ENCODE results near the gene NAB1.

The NAB1 gene

DNA sequence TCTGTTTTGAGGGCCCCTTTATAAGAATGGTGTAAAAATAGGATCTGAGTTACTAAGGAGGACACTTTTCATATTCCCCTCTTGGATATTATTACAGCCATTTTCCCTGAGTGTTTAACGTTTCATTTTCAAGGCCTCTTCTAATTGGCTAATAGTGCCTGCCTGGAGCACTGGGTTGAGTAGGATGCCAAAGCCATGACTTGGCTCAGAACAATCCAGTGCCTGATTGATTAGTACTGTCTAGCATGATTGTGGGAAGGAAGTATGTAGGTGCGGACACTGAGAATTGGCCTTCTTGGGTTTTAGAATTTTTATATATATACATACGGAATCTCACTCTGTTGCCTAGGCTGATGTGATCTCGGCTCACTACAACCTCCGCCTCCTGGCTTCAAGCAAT is 66.1 kb downstream of the NAB1 start:
- DNase-seq (ENCODE audit: low spot score): no peak

DNA sequence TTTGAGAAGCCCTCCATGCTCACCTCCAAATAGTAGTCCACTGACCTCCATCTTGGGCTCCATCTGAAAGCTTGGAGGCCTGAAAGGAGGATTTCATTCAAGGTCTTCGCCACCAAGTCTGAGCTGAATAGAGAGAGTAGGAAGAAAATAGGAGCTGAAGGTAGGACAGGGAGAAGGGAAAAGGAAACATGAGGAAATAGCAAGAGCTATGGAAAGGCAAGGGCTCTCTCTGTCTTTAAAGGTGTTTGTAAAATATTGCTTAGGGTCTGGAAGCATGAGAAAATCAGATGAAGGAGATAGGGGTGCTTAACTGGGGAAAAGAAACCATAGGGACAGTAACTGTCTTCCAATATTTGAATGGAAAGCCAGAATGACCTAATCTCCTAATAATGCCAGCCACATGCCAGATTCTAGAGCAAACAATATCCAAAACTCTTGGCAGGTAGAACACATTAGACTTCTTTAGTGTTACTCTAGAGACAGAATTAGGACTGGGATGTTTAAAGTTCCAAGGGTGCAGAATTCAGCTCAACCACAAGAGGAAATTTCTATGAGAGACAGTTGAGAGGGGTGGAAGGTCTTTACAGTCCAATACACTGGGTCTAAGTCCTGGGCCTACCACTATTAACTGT is 67.4 kb downstream of the NAB1 start:
- DNase-seq (ENCODE audit: low spot score): no peak

DNA sequence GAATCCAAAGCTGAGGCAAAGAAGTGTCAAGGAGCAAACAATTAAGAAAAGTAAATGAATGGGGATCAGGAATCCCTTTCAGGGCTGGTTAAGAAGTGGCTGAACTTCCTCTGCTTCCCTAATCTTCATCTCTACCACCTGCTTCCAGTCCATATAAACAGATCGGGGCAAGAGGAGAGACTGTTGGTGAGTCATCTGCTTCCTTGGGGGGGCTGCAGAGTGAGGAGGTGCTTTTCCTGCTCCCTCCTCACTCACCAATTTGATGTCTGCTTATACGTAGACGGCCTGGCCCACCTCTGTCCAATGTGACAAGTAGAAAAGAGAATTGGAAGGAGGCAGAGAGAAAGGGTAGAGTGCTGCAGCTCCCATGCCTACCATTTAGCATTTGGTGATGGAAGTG is 68.4 kb downstream of the NAB1 start:
- no peak for DNase-seq (ENCODE audit: low spot score)

DNA sequence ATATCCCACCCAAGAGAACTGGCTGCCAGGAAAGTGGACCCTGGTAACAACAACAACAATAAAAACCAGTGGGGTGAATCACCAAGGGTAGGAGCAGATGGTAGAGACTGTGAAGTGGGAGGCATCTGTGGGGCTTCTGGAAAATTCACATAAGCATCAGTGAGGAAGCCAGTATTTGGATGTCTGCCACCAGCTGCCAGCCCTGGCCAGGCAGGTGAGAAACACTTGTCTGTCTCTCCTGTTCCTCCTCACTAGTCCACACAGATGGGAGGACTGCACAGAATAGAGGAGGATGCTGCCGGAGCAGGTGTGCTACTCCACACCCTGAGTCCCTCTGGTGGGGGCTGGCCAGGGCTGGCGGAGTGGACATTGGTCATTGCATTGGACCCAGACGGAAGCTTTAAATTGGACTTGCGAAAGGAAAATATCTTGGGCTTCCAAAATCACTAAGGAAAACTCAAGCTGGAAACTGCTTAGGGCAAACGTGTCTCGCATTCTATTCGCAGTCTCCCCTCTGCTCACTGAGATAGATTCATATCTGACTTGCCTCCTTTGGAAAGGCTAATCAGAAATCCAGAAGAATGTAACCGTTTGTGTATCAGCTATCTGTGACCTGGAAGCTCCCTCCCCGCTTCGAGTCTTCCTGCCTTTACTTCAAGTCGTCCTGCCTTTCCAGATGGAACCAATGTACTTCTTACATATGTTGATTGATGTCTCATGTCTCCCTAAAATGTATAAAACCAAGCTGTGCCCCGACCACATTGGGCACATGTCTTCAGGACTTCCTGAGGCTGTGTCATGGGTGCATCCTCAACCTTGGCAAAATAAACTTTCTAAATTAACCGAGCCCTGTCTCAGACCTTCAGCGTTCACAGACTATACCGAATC is 69.1 kb downstream of the NAB1 start:
- DNase-seq (ENCODE audit: low spot score): no peak

DNA sequence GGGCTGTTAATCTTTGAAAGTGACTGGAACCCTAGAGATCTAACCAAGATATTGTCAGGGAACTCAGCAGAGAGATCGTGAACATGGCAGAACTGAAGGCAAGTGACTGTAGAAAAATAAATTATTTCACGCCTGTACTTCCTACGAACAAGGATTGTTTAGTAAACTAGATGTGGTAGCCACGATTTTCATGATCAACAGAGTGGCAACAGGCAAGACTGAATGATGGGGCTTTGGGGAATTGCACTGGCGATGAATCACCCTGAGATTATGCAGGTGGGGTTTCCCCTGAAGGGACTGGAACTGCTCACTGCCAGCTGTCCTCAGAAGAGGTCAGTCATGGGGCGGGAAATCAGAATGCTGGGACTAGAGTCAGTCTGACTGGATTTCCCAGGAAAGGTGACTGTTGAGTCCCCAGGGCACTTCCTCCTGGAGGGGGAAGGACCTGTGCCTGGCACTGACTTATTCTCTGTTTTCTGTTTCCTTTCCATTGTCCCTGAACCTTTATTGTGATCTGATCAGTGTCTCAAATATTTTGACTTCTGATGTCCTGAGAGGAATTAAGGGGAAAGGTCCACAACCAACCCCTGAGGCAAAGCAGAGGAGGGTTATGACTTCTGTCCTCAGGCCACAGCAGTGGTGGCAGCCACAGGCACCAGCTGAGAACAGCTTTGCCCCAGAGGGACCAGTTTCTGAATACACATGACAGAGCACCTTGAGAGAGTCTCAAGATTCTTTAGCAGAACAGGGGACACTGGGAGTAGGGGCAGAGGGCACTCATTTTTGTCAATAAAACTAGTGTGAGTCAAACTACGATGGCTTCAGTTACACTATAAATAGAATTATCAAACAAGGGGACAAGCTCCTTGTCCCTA is 70.0 kb downstream of the NAB1 start:
- no peak for DNase-seq (ENCODE audit: low spot score)

DNA sequence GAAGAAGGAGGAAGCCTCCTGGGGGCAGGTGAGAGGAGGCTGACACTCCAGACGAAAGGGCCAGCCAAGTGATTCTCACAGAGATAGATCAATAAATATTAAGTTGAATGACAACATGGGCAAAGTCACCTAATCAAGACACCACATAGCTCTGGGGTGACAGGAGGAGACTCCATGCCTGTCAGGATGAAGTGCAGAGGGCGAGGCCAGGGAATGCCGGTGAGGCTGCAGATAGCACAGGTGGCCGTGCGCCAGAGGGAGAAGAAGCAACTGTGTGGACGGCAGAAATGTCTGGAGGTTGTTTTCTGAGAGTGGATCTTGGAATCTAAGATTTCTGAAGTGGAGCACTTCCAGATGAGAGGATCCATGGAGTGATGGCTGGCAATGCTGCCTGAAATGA is 71.4 kb downstream of the NAB1 start:
- DNase-seq (ENCODE audit: low spot score): no peak

DNA sequence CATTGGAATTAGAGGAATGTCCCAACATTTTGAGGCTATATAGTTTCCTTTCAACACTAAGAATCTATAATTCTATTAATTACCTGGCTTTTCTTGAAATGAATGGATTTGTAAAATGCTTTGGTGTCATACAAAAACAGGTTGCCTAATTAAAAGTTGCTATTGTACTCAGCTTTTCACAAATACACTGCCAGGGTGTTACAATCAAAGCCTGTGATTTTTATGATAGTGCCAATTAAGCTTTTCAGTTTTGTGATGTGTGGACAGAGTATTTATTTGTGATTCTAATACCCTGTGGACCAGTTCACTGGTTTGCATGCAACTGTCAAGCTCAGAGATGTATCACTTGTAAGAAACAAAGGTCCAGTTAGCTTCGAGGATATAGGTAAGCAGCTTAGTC is 71.8 kb downstream of the NAB1 start:
- DNase-seq (ENCODE audit: low spot score): no peak

DNA sequence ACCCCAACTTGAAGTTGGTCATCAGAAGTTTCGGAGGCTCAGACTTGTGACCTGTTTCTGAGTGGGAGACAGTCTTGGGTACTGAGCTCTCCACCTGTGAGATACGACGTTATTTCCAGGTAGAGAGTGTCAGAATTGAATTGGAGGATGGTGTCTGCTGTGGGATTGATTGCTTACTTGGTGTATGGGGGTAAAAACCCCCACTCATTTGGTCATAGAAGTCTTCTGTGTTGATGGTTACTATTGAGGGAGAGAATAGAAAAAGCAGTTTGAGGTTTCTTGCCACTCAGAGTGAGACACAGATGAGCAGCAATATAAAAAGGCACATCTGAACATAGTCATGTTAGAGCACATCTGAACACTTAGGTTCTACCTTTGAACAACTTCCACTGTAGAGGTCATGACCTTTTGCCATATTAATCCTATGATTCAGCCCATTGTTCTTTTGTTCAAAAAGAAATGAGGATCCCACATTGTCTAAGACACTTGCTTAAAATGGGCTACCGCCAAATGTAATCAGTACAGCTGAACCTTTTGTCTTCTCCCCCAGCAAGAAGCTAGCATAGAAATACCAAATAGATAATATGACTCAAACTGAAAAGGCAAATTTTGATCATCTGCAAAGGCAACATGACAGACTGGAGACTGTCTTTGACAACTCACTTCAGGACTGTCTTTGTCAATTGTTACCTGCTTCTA is 73.3 kb downstream of the NAB1 start:
- DNase-seq (ENCODE audit: low spot score): no peak

DNA sequence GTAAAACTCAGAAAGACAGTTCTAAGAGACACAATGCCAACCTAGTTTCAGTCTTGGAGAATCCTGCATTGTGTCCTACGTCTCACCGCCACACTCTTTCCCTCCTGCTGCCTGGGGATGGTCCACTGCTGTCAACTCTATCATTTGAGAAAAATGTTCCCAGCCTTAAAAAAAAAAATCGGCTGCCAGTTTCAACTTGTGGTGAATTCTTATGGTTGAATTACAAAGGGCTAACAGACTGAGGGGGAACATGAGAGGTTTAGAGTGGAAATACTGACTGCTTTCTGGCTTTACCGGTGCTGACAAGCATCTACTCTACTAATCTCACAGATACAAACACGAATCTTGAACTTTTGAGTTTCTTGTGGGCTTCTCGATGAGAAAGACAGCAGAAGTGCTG is 74.0 kb downstream of the NAB1 start:
- no peak for DNase-seq (ENCODE audit: low spot score)

DNA sequence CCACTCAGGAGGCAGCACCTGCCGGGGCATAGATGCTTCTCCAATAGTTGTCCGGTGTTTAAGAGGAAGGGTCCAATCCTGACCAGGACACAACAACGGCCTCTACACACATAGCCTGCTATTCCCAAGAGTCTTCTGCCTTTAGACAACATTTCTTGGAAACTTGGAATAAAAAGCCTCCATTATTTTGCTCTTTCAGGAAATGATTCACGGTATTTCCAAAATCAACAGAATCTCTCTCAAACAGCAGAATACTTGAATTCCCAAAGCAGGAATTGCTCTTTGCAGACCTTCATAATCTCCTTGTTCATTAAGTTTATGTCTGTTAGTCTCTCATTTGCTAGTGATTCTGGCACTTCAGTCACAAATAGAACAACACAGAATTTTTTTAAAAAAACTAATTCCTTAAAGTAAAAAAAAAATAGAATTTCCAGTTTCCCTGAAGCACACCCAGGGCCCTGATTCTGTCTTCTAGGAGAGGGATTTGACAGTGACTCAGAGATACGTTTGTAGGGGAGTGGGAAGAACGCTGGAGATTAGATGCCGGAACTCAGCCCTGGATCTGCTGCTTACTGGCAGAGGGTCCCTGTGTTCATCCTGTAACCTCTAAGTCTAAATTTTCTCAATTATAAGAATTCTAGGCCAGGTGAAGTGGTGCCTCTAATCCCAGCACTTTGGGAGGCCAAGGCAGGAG is 74.7 kb downstream of the NAB1 start:
- no peak for DNase-seq (ENCODE audit: low spot score)

DNA sequence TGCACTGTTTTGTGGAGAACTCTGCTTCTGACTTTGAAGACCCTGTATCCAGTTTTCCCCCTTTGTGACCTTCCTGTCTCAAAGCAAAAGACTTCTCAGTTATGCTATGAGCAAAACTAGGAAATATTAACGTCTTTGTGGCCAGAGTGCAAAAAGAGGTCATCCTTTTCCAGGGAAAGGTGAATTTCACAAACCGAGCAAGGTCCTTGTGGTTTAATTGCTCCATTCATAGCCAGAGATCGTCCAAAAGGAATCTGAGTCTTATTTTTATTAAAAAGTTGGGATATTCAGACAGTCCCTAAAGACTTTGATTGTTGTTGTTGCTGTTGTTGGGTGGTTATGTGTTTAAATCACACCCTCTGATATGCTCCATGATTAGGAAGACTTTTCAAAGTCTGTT is 77.4 kb downstream of the NAB1 start:
- DNase-seq (ENCODE audit: low spot score): no peak

DNA sequence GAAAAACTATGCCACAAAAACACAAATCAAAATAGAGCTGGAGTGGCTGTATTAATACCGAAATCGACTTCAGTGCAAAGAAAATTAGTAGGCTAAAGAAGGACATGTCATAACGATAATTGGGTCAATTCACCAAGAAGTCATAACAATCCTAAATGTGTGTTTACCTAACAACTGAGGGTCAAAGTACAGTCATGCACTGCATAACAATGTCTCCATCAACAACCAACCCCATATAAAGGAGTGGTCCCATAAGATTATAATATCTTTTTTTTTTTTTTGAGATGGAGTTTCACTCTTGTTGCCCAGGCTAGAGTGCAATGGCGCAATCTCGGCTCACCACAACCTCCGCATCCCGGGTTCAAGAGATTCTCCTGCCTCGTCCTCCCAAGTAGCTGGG is 87.5 kb downstream of the NAB1 start:
- DNase-seq (ENCODE audit: low spot score): no peak

DNA sequence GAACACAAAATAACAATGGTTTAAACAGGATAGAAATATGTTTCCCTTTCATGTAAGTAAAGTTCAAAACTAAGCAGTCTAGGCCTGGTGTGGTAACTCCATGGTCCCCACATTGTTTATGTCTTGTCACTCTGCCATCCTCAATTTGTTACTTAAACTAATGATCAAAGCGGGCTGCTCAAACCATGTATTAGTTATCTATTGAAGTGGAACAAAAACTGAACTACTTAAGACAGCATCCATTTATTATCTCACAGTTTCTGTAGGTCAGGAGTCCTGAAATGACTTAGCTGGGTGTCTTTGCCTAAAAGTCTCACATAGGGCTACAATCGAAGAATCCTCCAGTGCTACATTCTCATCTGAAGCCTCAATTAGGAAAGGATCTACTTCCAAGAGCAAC is 91.6 kb downstream of the NAB1 start:
- DNase-seq (ENCODE audit: low spot score): no peak

Measured in NAMALWA (cell line).